Uterus (tissue), 4 donors: ENCODE measurements around the gene FHOD1. TPM values are rescaled to one million over a fixed set of nuclear protein-coding genes. Genes with fewer than 3 reads are reported as not detected.

Experiments used
- DNase-seq, 2 donors: peaks; one replicate each; pipeline ENCODE4 v3.0.0-alpha.2; 2019 to 2020
- H3K27ac ChIP-seq, 2 donors: fragments of 200-600 bp; sonication (generic); 1 replicate in 1 of 2; 2 replicates in 1 of 2; pipeline ENCODE4 v1.5.1; 2016 to 2018
- H3K27me3 ChIP-seq, 2 donors: fragments of 200-600 bp; sonication (generic); one replicate each; pipeline ENCODE4 v1.5.1; 2018 to 2019; ENCODE audit warnings: control low read depth in 1 of 2
- H3K36me3 ChIP-seq, 2 donors: fragments of 200-600 bp; sonication (generic); one replicate each; pipeline ENCODE4 v1.5.1; 2019; ENCODE audit warnings: control low read depth in 1 of 2
- H3K4me1 ChIP-seq, 2 donors: fragments of 200-600 bp; sonication (generic); one replicate each; pipeline ENCODE4 v1.5.1; 2018 to 2019; ENCODE audit warnings: control low read depth in 1 of 2
- H3K4me3 ChIP-seq, 2 donors: fragments of 200-600 bp; sonication (generic); 1 replicate in 1 of 2; 2 replicates in 1 of 2; pipeline ENCODE4 v1.5.1; 2018 to 2019; ENCODE audit warnings: mild to moderate bottlenecking in 1 of 2
- H3K9me3 ChIP-seq, 2 donors: fragments of 200-600 bp; sonication (generic); one replicate each; pipeline ENCODE4 v1.5.1; 2019; ENCODE audit warnings: control low read depth in 1 of 2
- CTCF ChIP-seq, 4 experiments: fragments of 200-600 bp in 2 of 4; fragments of 450-650 bp in 2 of 4; sonication (generic) in 2 of 4; IDR thresholded peaks; one replicate each; pipeline ENCODE4 v1.5.1; 2016 to 2019; ENCODE audit warnings: antibody characterized with exemption in 4 of 4, mild to moderate bottlenecking in 2 of 4, moderate library complexity in 1 of 4
- POLR2A ChIP-seq, 2 donors: fragments of 450-650 bp; IDR thresholded peaks; one replicate each; pipeline ENCODE4 v1.6.1; 2016; ENCODE audit warnings: antibody characterized with exemption in 2 of 2, mild to moderate bottlenecking in 1 of 2, moderate library complexity in 1 of 2
- intact Hi-C: fragments of 100-400 bp; cut with DNase I; formaldehyde crosslinking; loops from one replicate; pipeline ENCODE4 v1.15.1; 2023; ENCODE audit warnings: low total_unique reads
- total RNA-seq, 4 donors: library from RNA; depleted of rRNA in 3 of 4; stranded (reverse); fragments of >200 nt in 3 of 4; gene quantifications; one replicate each; pipeline versions ENCODE4 v1.1.0 to v1.2.4, GENCODE V29; 2014 to 2023
- donor health status: DM: yes; HTN: yes; CAD: no.

The FHOD1 gene
- total RNA-seq, 4 donors from 2014 or later, result 2.3 to 37.6 (median 11.8) TPM

- no peak overlapping the region for H3K4me3 ChIP-seq
- H3K9me3 ChIP-seq, result no peaks in the 10 kb centered on the region
- intact Hi-C loops, result no loop called here
- no peak for TF ChIP-seq CTCF (IDR thresholded peaks at IDR 0.05)
- H3K27me3 ChIP-seq, result no peaks in the 10 kb centered on the region
- H3K27ac ChIP-seq, result no peak overlapping the region
- no peak for DNase-seq
- no peaks in the 10 kb centered on the region for H3K4me1 ChIP-seq
- H3K36me3 ChIP-seq, result no peaks in the 10 kb centered on the region
These were observed 37.0 kb downstream of the FHOD1 start for GRCh38 chr16:67210069-67210937.

- no peaks in the 10 kb centered on the region for H3K9me3 ChIP-seq
- TF ChIP-seq CTCF (IDR thresholded peaks at IDR 0.05) (no peak), POLR2A (IDR thresholded peaks at IDR 0.05) (no peak)
- DNase-seq, result no peak
These were observed 37.7 kb downstream of the FHOD1 start for GRCh38 chr16:67209565-67209964.

DNA sequence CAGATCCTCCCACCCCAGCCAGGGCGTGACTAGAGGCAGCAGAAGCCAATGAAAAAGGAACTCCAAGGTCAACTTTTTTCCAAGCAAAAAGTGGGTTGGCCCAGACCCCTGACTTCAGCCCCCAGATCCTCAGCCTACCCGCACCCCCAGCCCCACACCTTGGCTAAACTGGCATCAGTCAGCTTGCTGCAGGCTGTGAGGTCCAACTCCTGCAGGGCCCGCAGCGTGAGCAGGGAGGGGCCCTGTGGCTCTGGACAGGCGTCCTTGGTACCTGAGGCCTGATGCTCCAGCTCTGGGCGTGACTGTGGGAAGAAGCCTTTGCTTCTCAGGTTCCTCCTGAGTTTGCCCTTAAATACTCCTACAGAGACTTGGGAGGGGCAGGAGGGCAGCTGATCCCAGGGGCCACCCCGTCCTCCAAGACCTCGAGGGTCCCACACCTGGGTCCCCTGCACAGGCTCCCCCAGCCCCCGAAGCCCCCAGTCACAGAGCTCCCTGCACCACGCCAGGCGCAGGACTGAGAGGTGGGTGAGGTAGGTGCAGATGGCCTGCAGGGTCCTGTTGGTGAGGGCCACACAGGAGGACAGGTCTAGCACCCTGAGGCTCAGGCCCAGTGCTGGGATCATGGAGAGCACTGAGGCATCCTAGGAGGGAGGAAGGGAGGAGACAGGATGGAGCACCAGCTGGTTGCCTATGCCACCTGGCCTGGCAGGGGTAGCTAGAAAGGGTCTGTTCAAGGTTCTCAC, 39.0 kb downstream of the FHOD1 start:
- no peaks in the 10 kb centered on the region for H3K27me3 ChIP-seq
- H3K27ac ChIP-seq, result no peak overlapping the region
- no peak for DNase-seq
- intact Hi-C loops, result no loop called here
- H3K4me3 ChIP-seq, result no peak overlapping the region
- no peaks in the 10 kb centered on the region for H3K36me3 ChIP-seq
- H3K9me3 ChIP-seq, result no peaks in the 10 kb centered on the region
- H3K4me1 ChIP-seq, result no peaks in the 10 kb centered on the region
- no peak for TF ChIP-seq POLR2A (IDR thresholded peaks at IDR 0.05)
- no peak for TF ChIP-seq CTCF (IDR thresholded peaks at IDR 0.05)

More at GRCh38 chr16:67209565-67209964, 37.7 kb downstream of the FHOD1 start:
- intact Hi-C loops, result no loop called here
- Histone ChIP-seq H3K36me3 (no peaks in the 10 kb centered on the region), H3K4me1 (no peaks in the 10 kb centered on the region), H3K4me3 (no peak overlapping the region), H3K27ac (no peak overlapping the region), H3K27me3 (no peaks in the 10 kb centered on the region)

DNA sequence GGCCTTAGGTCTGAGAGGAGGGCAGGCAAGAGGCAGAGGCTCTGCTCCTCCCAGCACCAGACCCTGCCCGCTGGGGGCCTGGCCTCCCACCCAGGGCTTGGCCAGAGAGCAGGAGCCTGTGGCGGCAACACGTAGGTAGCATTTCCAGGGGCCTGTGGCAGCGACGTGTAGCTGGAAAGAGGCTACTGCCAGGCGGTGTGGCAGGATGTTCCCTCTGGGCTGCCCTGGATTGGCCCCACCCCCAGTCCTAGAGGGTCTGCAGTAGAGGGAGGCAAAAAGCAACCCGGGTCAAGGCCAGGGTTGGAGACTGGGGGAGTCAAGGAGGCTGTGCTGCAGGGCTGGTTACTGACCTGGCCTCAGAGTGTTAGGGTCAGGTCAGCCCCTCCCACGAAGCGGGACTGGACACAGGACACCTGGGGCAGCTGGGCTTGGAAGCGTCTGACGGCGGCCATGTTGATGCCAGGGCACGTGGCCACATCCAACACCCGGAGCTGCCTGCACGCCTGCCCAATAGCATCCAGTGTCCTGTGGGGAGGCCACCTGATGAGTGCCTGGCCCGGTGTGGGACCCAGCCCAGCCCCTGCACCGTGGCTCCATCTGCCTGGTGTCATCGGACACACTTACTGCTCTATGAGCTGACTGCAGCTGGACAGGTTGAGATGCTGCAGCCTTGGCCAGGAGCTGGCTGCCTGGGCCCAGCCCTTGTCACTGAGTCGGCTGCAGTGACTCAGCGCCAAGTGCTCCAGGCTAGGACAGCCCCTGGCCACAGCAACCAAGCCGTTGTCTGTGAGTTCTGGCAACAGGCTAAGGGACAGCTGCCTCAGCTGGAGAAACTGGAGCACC, 39.8 kb downstream of the FHOD1 start:
- Histone ChIP-seq H3K9me3 (no peaks in the 10 kb centered on the region), H3K4me3 (no peak overlapping the region), H3K27me3 (no peaks in the 10 kb centered on the region), H3K36me3 (no peaks in the 10 kb centered on the region), H3K27ac (no peak overlapping the region), H3K4me1 (no peaks in the 10 kb centered on the region)
- intact Hi-C loops, result no loop called here
- DNase-seq, result no peak
- no peak for TF ChIP-seq CTCF (IDR thresholded peaks at IDR 0.05)
- TF ChIP-seq POLR2A (IDR thresholded peaks at IDR 0.05), result no peak
